T follicular helper cell (primary cell): ENCODE results near the gene MYOCD.

Experiments used
- DNase-seq: peaks from one replicate; pipeline ENCODE4 v3.0.0-alpha.2; 2020; ENCODE audit warnings: low read depth

The MYOCD gene

DNA sequence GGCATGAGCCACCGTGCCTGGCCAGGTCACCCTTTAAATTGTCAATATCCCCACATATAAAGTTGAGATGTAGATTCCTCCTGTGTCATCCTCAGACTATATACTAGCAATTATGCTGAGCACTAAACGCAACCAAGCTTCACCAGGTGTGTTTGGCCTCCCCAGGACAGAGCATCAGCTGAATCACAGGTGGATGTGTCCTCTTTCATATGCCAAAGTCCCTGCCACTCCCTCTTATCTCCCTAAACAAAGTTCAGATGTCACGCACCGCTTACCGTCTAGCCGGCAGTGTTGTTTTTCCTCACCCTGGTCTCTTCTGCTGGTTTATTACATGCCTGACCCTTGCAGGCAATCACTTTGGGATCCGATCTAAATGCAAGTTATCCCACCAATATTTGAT lies 79.8 kb downstream of the MYOCD start:
- no peak for DNase-seq

DNA sequence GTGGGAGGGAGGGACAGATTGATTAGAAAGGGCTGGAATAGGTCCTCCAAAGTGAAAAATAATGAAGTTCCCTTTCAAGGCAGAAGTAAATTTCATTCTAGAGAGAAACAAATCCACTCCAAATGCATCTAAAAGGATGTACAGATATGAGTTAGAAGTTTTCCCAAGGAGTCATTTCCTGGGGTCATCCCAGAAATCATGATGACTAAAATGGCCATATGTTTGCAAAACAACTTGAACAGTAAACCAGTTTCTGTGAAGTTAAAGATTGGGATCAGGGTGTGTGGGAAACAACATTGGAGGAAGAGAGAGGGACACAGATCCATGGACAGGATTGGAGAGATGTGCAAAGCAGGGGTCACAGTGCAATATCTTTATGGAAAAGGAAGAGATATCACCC lies 91.1 kb downstream of the MYOCD start:
- no peak for DNase-seq

DNA sequence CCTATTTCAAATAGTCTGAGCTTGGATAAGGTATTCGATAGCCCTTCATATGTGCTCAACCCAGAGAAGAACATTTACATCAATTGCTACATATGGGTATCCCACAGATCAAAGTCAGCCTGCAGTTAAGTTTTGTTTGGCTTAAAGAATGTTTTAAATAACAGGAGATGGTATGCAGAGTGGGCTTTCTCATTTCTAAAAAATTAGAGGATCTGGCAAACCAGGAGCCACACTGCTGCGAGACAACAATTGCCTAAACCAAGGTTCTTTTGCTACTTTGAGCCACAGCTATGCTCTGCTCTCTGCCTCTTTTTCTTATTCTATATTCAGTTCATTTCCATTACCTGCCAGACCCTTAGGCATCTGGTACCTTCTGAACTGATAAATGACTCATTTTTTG lies 93.4 kb downstream of the MYOCD start:
- no peak for DNase-seq

DNA sequence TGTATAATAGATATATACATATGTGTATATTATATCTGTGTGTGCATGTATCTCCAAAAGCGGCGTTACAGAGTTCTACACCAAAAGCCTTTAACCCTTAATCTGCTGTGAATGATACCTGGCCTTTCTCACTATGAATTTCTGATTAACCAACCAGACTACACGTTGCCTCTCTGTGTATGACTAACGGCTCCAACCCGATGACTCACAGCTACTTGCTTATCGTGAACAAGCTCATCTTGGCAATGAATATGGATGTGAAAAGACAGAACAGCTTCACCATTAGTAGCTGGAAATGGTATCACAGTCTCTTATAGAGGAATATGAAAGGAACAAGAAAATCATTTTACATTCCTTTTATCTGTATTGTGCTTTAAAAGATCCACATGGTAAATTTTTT lies 99.9 kb downstream of the MYOCD start:
- DNase-seq = no peak

DNA sequence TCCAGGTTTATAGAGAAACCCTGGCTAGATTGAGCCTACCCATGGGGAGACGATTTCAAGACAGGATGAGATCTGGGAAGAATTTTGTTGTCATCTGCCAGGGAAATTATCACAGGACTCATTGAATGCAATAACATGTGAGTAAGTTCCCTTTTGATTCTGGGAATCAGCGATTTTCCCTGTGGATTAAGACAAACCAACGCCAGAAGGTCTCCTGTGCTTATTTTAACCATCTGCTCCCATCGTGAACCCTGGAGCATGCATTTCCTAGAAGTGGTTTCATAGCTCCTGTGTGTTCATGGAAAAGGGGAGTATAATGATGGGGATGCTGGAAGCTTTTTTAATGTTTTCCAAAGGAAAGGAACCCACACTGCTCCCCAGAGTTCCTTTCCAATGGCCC lies 102.6 kb downstream of the MYOCD start:
- no peak for DNase-seq

DNA sequence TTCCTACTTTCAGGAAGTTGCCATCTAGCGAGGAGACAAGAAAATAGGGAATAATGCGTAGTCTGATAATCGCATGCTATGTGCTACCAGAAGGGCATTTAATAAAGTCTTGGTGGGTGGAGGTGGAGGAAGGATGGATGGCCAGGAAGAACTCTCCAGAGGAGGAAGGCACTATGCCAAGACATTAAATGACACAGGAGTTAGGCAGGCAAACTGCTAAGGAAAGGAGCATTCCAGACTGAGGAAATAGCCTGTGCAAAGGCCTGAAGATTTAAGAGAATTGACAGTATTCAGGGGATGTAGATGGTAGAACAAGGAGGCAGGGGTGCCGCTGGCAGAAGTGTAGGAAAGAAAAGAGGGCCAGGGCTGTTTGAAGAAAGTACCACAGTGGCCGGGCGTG lies 104.3 kb downstream of the MYOCD start:
- no peak for DNase-seq

DNA sequence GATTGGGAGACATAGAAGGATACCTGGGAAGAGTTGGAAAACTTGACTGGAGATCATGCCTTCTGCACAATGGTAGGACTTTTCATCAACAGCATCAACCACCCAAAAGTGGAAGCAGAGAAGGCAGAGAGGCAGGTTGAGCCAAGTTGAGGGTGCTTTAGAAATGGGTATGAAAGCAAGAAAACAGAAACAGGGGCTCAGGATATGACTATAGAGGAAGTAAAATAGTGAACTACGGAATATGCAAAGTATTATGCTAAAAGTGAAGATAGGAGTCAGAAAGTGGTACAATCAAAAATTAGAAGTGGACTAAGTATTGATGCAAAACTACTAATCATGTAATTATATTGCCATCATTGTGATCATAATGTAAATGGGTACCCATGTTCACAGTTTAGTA lies 107.5 kb downstream of the MYOCD start:
- DNase-seq = no peak

DNA sequence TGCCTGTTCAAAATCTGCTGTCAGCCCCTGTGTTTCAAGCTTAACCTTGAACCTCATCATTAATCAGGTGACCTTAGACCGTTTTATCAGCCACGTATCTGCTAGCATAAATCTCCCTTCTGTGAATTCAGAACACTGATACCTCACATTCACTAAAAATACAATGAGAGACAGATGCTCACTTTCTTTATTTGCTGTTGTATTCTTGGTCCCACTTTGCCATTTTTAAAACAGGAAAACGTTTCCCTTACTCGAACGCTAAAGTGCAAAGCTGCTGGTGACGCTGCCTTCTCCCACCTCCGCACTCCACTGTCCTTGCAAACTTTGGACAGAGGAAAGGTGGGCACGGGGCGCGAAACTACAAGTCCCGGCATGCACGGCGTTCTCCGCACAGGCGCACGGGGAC lies 123.4 kb downstream of the MYOCD start:
- DNase-seq = no peak

DNA sequence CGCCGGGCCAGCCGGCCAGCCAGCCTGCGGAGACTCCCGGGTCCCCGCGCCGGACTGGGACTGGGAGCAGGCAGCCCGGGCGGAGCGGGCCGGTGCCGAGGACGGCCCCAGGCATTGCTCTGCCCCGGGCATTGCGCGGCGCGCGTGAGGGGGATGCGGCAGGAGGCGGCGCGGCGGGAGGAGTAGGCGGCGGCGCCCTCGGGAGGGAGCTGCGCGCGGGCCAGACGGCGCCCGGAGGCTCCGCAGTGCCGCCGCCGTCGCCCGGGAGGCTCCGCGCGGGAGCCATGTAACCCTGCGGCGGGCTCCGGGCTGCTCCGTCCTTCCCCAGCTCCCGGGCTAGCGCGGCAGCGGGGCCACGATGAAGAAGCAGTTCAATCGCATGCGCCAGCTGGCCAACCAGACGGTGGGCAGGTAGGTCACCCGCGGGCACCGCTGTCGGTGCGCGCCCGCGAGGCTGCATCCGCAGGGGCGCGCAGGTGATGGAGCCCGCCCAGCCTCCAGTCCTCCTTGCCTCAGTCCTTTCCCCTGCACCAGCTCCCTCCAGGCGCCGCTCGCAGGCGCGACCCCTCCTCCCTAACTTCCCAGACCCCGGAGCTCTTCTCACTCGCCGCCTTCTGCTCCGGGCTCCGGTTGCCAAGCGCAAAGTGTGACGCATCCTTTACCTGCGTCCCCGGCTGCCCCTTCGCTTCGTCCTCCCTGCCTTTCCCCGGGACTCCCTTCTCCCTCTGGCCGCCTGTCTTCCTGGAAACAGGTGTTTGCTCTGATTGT lies 124.0 kb downstream of the MYOCD start, which contains the start of gene ARHGAP44:
Gene ARHGAP44, plus strand, starts transcription at position 18 of the 768 bp plus-strand sequence. Its CDS starts 341 bp downstream, at position 359.
- DNase-seq = no peak

DNA sequence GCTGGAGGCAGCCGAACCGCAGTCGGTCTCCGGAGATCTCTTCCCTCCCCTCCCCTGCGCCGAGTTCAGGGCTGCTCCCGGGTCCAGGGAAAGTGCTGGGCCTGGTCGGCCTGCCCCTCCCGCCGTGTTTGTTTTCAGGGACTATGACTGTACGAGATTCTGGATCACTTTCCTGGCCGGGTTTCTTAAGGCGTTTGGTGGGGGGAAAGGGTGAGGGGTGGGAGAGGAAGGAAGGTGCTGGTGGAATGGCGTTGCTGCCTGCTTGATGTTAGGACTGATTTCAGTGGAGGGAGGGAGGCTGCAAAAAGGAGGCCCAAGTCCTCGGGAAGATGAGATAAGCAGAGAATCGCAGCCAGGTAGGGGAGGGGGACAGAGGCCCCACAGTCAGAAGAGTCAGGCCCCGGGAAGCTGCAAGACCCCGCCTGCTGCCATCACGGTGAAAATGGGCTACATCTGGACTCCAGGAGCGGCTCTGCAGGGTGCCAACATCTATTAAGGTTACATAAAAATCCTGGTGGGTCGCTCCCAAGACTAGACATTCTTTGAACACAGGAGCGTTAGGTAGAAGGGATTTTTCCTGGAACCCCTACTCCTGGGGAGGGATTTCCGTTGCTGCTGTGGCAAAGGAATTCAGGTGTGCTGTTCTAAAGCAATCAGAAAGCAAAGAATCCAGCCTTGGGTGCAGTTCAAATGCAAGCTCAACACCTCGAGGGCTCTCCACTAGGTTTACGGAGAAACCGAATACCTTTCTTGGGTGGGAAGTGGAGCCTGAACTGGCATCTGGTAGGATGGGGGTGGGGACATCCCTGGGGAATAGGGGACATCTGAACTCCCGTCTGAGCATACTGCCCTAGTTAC lies 124.8 kb downstream of the MYOCD start:
- no peak for DNase-seq

DNA sequence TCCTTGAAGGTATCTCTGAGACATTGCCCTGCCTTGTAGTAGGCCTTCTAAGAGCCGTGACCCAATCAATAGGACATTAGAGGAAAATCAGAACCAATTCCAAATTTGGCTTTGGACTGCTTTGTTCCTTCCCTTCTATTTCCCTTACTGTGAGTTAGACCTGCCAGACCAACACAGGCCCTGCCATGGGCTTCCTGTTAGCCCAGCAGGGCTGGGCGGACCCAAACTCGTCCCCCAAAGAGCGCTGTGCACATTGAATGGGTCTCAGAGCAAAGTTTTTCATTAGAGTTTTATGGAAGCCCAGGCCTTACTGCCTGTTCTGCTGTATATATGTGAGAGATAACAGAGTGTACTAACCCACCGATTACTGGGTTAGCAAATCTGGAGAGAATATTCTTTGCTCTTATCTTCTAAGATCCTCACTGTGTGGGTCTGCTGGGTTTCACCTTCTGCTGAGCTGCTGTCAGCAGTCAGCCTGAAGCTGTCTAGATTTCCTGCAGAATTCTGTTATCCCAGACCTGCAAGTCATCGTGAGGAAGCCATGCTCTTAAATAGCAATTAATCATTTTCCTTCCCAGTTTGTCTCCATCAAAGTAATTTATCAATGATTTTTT lies 129.3 kb downstream of the MYOCD start:
- no peak for DNase-seq

DNA sequence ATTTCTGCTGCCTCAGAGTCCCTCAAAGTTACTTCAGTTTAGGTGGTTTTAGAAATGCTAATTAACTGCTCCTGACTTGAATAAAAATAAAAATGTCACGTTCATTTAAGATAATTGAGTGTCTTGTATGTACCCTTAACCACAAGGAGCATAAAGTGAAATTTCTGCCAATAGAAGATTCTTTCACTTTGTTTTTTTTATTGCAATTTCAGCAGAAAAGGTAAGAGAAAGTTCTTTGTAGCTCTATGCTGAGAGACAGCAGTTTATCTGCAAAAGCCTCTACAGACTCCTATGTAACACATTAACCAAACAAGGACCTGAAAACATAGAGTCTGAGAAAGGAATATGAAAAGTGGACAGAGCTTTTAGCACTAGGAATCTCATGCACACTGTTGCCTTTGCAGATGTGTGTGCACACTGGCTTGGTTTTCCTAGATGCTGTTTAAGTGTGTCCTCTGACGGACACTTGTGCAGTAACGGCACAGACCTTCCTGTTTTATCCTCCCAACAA lies 135.2 kb downstream of the MYOCD start:
- no peak for DNase-seq

DNA sequence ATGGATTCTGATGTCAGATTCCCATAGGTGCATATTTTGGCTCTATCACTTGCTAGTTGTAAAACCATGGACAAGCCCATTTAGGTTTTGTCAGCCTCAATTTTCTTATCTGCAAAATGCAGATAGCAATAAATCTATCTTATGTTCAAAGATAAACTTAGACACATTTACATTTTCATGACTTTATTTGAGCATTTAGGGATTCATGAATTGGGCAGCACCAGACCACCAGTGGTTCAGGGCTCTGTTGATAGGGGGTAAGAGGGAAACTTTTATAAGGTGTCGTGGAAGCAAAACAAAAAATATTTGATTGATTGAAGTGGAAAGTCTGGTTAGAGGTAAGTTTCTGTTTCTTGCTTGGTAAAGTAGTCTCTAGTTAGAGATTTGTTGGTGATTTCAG lies 140.9 kb downstream of the MYOCD start:
- no peak for DNase-seq

DNA sequence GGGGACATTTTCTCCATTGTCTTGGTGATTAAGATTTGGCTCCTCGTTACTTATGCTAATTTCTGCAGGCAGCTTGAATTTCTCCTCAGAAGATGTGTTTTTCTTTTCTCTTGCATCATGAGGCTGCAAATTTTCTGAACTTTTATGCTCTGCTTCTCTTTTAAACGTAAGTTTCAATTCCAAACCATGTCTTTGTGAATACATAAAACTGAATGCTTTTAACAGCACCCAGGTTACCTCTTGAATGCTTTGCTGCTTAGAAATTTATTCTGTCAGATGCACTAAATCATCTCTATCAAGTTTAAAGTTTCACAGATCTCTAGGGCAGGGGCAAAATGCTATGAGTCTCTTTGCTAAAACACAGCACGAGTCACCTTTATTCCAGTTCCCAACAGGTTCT lies 143.0 kb downstream of the MYOCD start:
- no peak for DNase-seq

DNA sequence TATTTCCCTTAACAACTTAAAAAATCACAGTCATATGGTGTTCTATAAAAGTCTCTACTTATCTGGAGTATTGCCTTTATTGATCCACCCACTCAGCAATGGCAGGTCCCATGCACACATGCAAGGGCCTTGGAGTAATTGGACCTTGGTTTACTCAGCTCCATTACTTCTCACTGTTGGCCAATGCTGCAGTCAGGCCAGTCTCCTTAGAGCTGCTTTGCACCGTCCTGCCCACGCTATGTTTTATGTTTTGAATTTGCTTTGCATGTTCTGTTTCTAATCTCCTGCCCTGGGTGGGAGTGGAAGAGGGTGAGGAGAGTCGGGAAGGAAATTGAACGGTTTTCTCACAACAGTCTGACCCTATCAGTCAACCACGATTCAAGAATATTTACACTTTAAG lies 147.2 kb downstream of the MYOCD start:
- no peak for DNase-seq

DNA sequence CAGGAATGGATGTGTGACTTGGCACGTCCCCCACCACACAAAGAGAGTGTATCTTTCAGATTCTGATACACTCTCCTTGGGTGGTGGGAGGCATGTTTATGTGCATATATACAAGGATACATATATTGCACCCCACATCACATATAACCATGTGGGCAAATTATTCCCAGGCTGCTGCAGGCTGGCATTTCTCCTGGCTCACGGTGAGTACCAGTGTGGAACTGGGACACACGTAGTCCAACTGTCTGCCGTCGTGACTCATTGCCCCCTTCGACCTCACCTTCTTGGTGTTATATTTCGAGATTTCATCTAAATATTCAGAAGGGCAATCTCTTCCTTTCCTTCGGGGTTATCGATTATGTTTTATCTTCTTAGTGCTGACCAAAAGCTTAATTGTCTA lies 148.0 kb downstream of the MYOCD start:
- no peak for DNase-seq

DNA sequence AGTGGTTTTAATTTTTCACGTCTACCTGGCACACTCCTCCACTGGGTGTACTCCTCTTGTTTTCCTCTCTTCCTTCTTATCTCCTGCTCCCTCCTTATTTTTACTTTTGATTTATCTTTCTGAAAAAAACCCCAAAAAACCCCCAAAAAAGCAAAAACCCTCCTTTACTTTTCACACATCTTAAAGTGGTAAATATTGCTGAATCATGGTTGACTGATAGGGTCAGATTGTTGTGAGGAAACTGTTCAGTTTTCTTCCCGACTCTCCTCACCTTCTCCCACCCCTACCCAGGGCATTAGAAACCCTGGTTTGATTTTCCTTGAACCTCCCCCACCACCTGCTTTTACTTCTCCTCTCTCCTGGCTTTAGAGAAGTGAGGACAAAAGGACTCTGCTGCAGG lies 149.0 kb downstream of the MYOCD start:
- DNase-seq = no peak

DNA sequence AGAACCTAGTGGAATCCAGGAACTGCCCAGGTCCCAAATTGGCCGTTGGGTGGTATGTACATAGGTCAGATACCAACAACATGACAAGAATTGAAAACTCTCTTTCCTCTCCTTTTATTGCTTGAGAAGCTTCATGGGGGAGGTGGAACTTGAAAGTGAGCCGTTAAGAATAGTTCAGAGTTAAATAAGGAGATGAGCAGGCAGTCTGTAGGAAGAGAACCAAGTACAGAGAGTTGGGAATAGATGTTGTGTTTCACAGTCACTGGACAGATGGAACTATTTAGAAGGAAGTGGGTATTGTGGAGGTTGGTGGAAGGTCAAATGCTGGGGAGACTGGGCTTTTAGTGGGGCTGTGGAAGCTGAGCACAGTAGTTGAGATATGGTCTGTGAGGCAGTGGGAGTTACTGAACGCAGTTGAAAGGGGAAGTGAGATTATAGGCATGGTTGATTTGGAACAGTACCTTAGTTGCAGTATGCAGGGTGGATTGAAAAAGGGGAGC lies 150.0 kb downstream of the MYOCD start:
- DNase-seq = no peak
